SJCRH30 (cell line): ENCODE data around the gene MZF1. TPM values are rescaled to one million over a fixed set of nuclear protein-coding genes. Genes with fewer than 3 reads are reported as not detected.

Source experiments
- DNase-seq, 2 experiments: peaks; one replicate each; pipeline ENCODE4 v3.0.0-alpha.2; 2015 to 2020
- H3K27ac ChIP-seq: fragments of 250-450 bp; sonication (Bioruptor Pico); 2 replicates; pipeline ENCODE4 v1.5.1; 2020; ENCODE audit warnings: mild to moderate bottlenecking, moderate library complexity
- H3K27me3 ChIP-seq: fragments of 250-450 bp; sonication (Bioruptor Pico); 2 replicates; pipeline ENCODE4 v1.5.1; 2020; ENCODE audit warnings: mild to moderate bottlenecking, moderate library complexity
- H3K36me3 ChIP-seq: fragments of 250-450 bp; sonication (Bioruptor Pico); 2 replicates; pipeline ENCODE4 v1.5.1; 2020; ENCODE audit warnings: mild to moderate bottlenecking, moderate library complexity
- H3K4me1 ChIP-seq: fragments of 250-450 bp; sonication (Bioruptor Pico); 2 replicates; pipeline ENCODE4 v1.5.1; 2020; ENCODE audit warnings: mild to moderate bottlenecking, moderate library complexity
- H3K4me3 ChIP-seq: fragments of 250-450 bp; sonication (Bioruptor Pico); 2 replicates; pipeline ENCODE4 v1.5.1; 2020; ENCODE audit warnings: mild to moderate bottlenecking, moderate library complexity
- H3K9me3 ChIP-seq: fragments of 250-450 bp; sonication (Bioruptor Pico); replicated peaks from 2 replicates; pipeline ENCODE4 v1.5.1; 2020; ENCODE audit warnings: mild to moderate bottlenecking, moderate library complexity
- total RNA-seq: library from RNA; depleted of rRNA; stranded (reverse); fragments of >200 nt; shearing (Covaris generic); gene quantifications from 2 replicates; pipeline ENCODE4 v1.2.3, GENCODE V29; 2014

MZF1 gene
- total RNA-seq, 1 experiment from 2014 or later: 6.5 TPM

- Histone ChIP-seq H3K36me3 (no peaks in the 10 kb centered on the region), H3K9me3 (no peaks in the 10 kb centered on the region), H3K4me1 (0 out of 2 replicates have a peak, but pooled peaks cover 3% of the 10 kb centered on the region), H3K27me3 (no peaks in the 10 kb centered on the region), H3K27ac (peak overlapping the region; percentile 44), H3K4me3 (peak overlapping the region; percentile 78)
- peak; percentile 83 to 92 for DNase-seq
These were observed 2.3 kb upstream of the MZF1 start for GRCh38 chr19:58575183-58576041.

DNA sequence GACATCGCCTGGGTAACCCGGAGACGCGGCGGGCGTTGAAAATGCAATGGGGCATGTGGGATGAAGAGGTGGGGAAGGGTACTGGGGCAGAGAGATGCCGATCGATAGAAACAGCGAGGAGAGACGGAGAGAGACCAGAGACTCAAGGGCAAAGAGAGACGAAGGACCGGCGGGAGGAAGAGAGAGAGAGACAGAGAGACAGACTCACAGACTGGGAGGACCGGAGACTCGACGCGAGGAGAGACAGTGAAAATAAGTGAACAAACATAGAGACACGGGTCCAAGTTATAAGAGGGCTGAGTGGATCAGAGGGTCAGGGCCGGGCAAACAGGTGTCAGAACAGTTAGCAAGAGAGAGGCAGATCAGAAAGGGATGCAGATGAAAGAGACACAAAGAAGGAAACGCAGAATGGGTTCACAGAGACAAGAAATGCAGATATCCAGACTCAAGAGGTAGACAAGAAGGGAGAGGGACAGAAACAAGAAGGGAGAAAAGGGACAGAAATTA, 576 bp upstream of the MZF1 start:
- Histone ChIP-seq H3K9me3 (no peaks in the 10 kb centered on the region), H3K27ac (no peak overlapping the region), H3K4me1 (0 out of 2 replicates have a peak, but pooled peaks cover 3% of the 10 kb centered on the region), H3K36me3 (no peaks in the 10 kb centered on the region), H3K27me3 (no peaks in the 10 kb centered on the region), H3K4me3 (peak overlapping the region; percentile 67)
- no peak for DNase-seq

- Histone ChIP-seq H3K36me3 (no peaks in the 10 kb centered on the region), H3K27ac (peak overlapping the region; percentile 82), H3K4me1 (0 out of 2 replicates have a peak, but pooled peaks cover 3% of the 10 kb centered on the region), H3K4me3 (peak overlapping the region; percentile 67), H3K27me3 (no peaks in the 10 kb centered on the region), H3K9me3 (no peaks in the 10 kb centered on the region)
- DNase-seq: no peak
These were observed 913 bp downstream of the MZF1 start for GRCh38 chr19:58572026-58572817.

DNA sequence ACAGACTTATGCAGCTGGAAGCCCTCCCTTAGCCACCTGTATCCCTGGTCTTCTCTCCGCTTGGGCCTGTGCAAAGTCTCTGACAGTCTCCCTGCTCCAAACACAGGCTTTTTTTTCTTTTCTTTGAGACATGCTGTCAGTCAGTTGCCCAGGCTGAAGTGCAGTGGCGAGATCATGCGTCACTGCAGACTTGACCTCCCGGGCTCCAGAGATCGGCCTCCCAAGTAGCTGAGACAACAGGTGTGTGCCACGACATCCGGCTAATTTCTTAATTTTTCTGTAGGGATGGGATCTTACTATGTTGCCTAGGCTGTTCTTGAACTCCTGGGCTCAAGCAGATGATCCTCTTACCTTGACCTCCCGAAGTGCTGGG, 1.6 kb downstream of the MZF1 start:
- Histone ChIP-seq H3K36me3 (no peaks in the 10 kb centered on the region), H3K4me1 (0 out of 2 replicates have a peak, but pooled peaks cover 3% of the 10 kb centered on the region), H3K27me3 (no peaks in the 10 kb centered on the region), H3K4me3 (no peak overlapping the region), H3K27ac (no peak overlapping the region), H3K9me3 (no peaks in the 10 kb centered on the region)
- DNase-seq: no peak

- Histone ChIP-seq H3K27me3 (no peaks in the 10 kb centered on the region), H3K9me3 (no peaks in the 10 kb centered on the region)
- DNase-seq: no peak
These were observed 2.2 kb downstream of the MZF1 start for GRCh38 chr19:58570770-58571574.

DNA sequence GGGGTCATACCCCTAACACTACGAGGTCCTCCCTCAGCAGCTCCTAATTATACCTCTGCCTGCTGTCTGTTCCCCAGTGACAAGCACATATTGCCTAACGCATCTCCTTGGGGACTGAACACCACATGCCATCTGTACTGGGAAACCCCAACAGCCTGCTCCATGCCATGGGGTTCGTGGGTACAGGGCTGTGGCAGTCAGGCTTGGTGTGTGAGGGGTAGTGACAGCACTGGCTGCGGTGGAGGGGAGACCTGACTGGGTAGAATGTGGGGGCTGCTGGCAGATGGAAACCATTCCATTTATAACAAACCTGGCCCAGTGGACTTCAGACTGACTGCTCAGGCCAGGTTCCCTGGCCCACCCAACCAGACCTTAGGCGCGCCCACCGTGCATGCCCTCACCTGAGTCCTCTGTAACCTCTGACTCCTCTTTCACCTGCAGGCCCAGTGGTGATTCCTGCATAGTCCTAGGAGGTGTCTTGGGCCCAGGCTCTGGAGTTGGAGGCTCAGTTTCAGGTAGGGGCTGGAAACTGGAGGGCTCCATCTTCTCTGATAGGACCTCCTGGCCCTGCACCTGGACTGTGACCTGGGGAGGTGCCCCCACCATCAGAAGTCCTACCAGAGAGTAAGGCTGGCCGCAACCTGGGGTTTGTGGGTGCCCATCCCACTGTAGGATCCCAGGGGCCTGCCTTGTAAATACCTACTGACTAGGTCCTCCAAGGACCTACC, 3.0 kb downstream of the MZF1 start:
- no peaks in the 10 kb centered on the region for H3K36me3 ChIP-seq
- H3K9me3 ChIP-seq: no peaks in the 10 kb centered on the region
- H3K4me1 ChIP-seq: 0 out of 2 replicates have a peak, but pooled peaks cover 3% of the 10 kb centered on the region
- DNase-seq: no peak
- H3K4me3 ChIP-seq: no peak overlapping the region
- H3K27me3 ChIP-seq: no peaks in the 10 kb centered on the region
- no peak overlapping the region for H3K27ac ChIP-seq

More at GRCh38 chr19:58570770-58571574, 2.2 kb downstream of the MZF1 start:
- H3K36me3 ChIP-seq: no peaks in the 10 kb centered on the region
- 0 out of 2 replicates have a peak, but pooled peaks cover 3% of the 10 kb centered on the region for H3K4me1 ChIP-seq
- no peak overlapping the region for H3K4me3 ChIP-seq
- H3K27ac ChIP-seq: no peak overlapping the region

DNA sequence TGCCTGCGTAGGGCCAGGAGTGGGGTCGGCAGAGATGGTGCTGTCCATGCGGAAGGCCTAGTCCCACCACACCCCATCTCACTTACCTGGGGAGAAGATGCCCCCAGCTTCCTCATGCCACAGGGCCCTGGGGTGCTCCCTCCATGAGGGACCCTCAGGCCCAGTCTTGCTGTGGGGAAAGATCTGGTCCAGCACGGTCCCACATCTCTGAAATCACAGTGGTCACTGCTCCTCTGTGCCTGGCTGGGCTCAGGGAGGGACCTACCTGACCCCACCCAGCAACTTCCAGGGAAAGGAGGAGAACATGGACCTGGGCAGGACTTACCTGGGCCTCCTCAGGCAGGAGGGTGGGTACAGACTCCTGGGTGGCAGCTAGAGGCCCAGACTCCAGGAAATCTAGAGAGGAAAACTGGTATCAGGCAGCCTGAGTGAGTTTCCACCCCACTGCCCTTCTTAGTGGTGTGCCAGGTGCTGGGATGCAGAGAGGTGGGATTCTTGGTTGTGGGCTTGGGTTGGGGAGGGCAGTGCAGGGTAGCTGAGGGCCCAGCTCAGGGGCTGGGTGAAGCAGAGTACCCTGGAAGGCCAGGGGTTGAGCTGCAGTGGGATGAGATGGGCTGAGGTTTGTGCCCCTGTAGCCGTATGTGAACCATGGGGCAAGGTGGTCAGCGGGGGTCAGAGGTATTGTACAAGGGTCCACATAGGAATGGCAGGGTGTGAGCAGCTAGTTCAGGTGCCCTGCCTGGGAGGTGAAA, 3.8 kb downstream of the MZF1 start:
- no peak overlapping the region for H3K27ac ChIP-seq
- no peaks in the 10 kb centered on the region for H3K9me3 ChIP-seq
- no peak overlapping the region for H3K4me3 ChIP-seq
- H3K27me3 ChIP-seq: no peaks in the 10 kb centered on the region
- no peaks in the 10 kb centered on the region for H3K4me1 ChIP-seq
- no peaks in the 10 kb centered on the region for H3K36me3 ChIP-seq
- DNase-seq: no peak

DNA sequence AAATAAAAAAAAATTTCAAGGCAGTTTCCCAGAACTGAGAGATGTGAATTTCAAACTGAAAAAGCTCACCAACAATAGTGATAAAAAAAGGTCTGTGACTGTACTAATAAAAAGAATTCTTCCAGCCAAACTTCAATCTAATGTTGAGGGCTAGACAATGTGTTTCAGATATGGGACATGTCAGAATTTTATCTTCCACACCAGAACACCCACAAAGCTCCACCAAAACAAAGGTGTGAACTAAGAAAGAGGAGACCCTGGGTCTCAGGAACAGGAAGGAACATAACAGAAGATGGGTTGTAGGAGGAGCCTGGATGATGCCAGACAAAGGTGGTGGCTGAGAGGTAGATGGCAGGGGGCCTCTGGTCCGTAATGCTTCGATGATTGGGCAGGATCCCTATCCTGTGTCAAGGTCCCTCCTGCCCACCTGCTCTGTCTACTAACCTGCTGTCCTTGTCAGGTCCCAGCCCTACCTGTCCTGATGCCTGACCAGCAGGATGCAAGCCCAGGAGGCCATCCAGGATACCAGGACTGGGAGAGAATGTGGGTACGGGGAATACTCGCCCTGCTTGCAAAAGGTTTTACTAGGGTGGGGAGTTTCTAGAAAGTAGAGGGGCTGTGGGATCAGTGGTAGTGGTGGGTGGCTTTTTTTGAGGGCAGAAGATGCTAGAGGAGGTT, 4.5 kb downstream of the MZF1 start:
- Histone ChIP-seq H3K27me3 (no peaks in the 10 kb centered on the region), H3K9me3 (no peaks in the 10 kb centered on the region), H3K36me3 (no peaks in the 10 kb centered on the region), H3K4me3 (no peak overlapping the region), H3K27ac (no peak overlapping the region), H3K4me1 (no peaks in the 10 kb centered on the region)
- no peak for DNase-seq

DNA sequence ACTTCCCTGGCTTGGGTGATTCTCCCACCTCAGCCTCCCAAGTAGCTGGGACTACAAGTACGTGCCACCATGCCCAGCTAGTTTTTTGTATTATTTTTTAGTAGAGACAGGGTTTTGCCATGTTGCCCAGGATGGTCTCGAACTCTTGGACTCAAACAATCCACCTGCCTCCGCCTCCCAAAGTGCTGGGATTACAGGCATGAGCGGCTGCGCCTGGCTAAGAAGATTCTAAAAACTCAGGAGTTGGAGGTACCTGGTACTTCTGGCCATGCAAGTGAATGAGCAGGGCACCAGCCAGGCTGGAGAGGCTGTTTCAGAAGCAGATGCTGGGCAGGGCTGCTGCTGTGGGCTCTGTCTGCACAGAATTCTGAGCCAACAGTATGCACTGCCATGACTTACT, 6.1 kb downstream of the MZF1 start:
- no peaks in the 10 kb centered on the region for H3K27me3 ChIP-seq
- no peaks in the 10 kb centered on the region for H3K9me3 ChIP-seq
- H3K36me3 ChIP-seq: no peaks in the 10 kb centered on the region
- H3K27ac ChIP-seq: no peak overlapping the region
- no peak overlapping the region for H3K4me3 ChIP-seq
- no peaks in the 10 kb centered on the region for H3K4me1 ChIP-seq
- no peak for DNase-seq

GRCh38 chr19:58563823-58564222, 9.3 kb downstream of the MZF1 start:
- no peak overlapping the region for H3K4me3 ChIP-seq
- no peak overlapping the region for H3K27ac ChIP-seq
- H3K4me1 ChIP-seq: peaks cover 3% of the 10 kb centered on the region; the same call in 1 of the 2 replicates
- no peaks in the 10 kb centered on the region for H3K36me3 ChIP-seq
- H3K27me3 ChIP-seq: no peaks in the 10 kb centered on the region
- DNase-seq: no peak
- no peaks in the 10 kb centered on the region for H3K9me3 ChIP-seq

GRCh38 chr19:58563034-58563573, 10.0 kb downstream of the MZF1 start:
- no peak overlapping the region for H3K27ac ChIP-seq
- H3K9me3 ChIP-seq: no peaks in the 10 kb centered on the region
- peaks cover 3% of the 10 kb centered on the region; the same call in 1 of the 2 replicates for H3K4me1 ChIP-seq
- no peak for DNase-seq
- H3K4me3 ChIP-seq: no peak overlapping the region
- H3K36me3 ChIP-seq: no peaks in the 10 kb centered on the region
- H3K27me3 ChIP-seq: no peaks in the 10 kb centered on the region

- H3K4me1 ChIP-seq: peaks cover 3% of the 10 kb centered on the region; the same call in 1 of the 2 replicates
These were observed 10.8 kb downstream of the MZF1 start for GRCh38 chr19:58562122-58563033.

More at GRCh38 chr19:58562122-58563033, 10.8 kb downstream of the MZF1 start:
- Histone ChIP-seq H3K36me3 (no peaks in the 10 kb centered on the region), H3K27ac (no peak overlapping the region), H3K4me3 (no peak overlapping the region), H3K27me3 (no peaks in the 10 kb centered on the region), H3K9me3 (no peaks in the 10 kb centered on the region)
- DNase-seq: no peak
